Progenitor cell of endocrine pancreas (in vitro differentiated cells): ENCODE results near the gene HSPA1B. TPM values are rescaled to one million over a fixed set of nuclear protein-coding genes. Genes with fewer than 3 reads are reported as not detected.
"Not testable (repeated sequence)": the region's sequence is repeated elsewhere in the genome, so short reads cannot be mapped to it uniquely, and the experiment has no call there.

ENCODE experiments used
- DNase-seq: peaks from one replicate; pipeline ENCODE4 v3.0.0; 2021; ENCODE audit warnings: low spot score; ENCODE audit not compliant: unreplicated experiment
- H3K27ac Mint-ChIP-seq: 2 replicates; pipeline ENCODE4 v1.8.0; 2021; ENCODE audit warnings: mild to moderate bottlenecking, moderate library complexity, mixed read lengths
- H3K27me3 Mint-ChIP-seq: 2 replicates; pipeline ENCODE4 v1.8.0; 2021; ENCODE audit warnings: mixed read lengths
- H3K36me3 Mint-ChIP-seq: 2 replicates; pipeline ENCODE4 v1.8.0; 2022; ENCODE audit warnings: mixed read lengths; ENCODE audit not compliant: insufficient read depth
- H3K4me1 Mint-ChIP-seq: 2 replicates; pipeline ENCODE4 v1.8.0; 2021; ENCODE audit warnings: low read depth, mixed read lengths
- H3K4me3 Mint-ChIP-seq: 2 replicates; pipeline ENCODE4 v1.8.0; 2021; ENCODE audit warnings: low read depth, mild to moderate bottlenecking, moderate library complexity, mixed read lengths
- H3K9me3 Mint-ChIP-seq: 2 replicates; pipeline ENCODE4 v1.8.0; 2021; ENCODE audit warnings: low read depth, mixed read lengths
- CTCF ChIP-seq: fragments of 200-600 bp; sonication (generic); IDR thresholded peaks from one replicate; pipeline ENCODE4 v1.5.0; 2021; ENCODE audit warnings: antibody characterized with exemption, mild to moderate bottlenecking; ENCODE audit not compliant: unreplicated experiment
- total RNA-seq: library from RNA; stranded (reverse); gene quantifications from 2 replicates; pipeline ENCODE4 v1.2.1, GENCODE V29; 2021

The HSPA1B gene
- total RNA-seq, 1 donor from 2014 or later: 165 TPM

GRCh38 chr6:31813465-31813849 lies 14.1 kb upstream of the HSPA1B start:
- Mint-ChIP-seq H3K4me1 (peaks cover 12% of the 10 kb centered on the region), H3K4me3 (peak overlapping the region; percentile 62), H3K9me3 (peaks cover 4% of the 10 kb centered on the region), H3K27ac (peak overlapping the region; percentile 90), H3K27me3 (no peaks in the 10 kb centered on the region), H3K36me3 (peaks cover 8% of the 10 kb centered on the region)
- no peak for TF ChIP-seq CTCF
- DNase-seq: no peak

GRCh38 chr6:31814677-31815024 lies 12.9 kb upstream of the HSPA1B start:
- Mint-ChIP-seq H3K27me3 (no peaks in the 10 kb centered on the region), H3K9me3 (peaks cover 4% of the 10 kb centered on the region), H3K4me1 (peaks cover 12% of the 10 kb centered on the region), H3K27ac (peak overlapping the region; percentile 98), H3K36me3 (peaks cover 8% of the 10 kb centered on the region), H3K4me3 (peak overlapping the region; percentile 75)
- peak; percentile 67 for DNase-seq
- TF ChIP-seq CTCF: no peak

- peaks cover 8% of the 10 kb centered on the region for H3K36me3 Mint-ChIP-seq
- no peak for TF ChIP-seq CTCF
- peak within 1 kb of the TSS; percentile 75 for H3K4me3 Mint-ChIP-seq
- H3K27me3 Mint-ChIP-seq: no peaks in the 10 kb centered on the region
- H3K27ac Mint-ChIP-seq: peak within 1 kb of the TSS; percentile 98
- DNase-seq: peak; percentile 62
- peaks cover 14% of the 10 kb centered on the region for H3K4me1 Mint-ChIP-seq
- peaks cover 4% of the 10 kb centered on the region for H3K9me3 Mint-ChIP-seq
Measured at GRCh38 chr6:31815025-31815838, 12.3 kb upstream of the HSPA1B start, which contains the start of the genes HSPA1A and HSPA1L. HSPA1A (plus strand) TSS chr6:31815543; CDS start chr6:31815757, 214 bp downstream. HSPA1L (minus strand) TSS chr6:31815283; CDS start chr6:31811972, 3,311 bp downstream.

- not testable (repeated sequence) for H3K9me3 Mint-ChIP-seq, H3K27me3 Mint-ChIP-seq, DNase-seq, H3K36me3 Mint-ChIP-seq, H3K27ac Mint-ChIP-seq
- Mint-ChIP-seq H3K4me1 (peaks cover 19% of the 10 kb centered on the region), H3K4me3 (peak overlapping the region; percentile 27)
Measured at GRCh38 chr6:31817133-31817928, 10.2 kb upstream of the HSPA1B start.

- H3K27me3 Mint-ChIP-seq, H3K9me3 Mint-ChIP-seq, H3K36me3 Mint-ChIP-seq, DNase-seq: not testable (repeated sequence)
- Mint-ChIP-seq H3K27ac (peak overlapping the region; percentile 74), H3K4me3 (peak overlapping the region; percentile 27), H3K4me1 (peaks cover 24% of the 10 kb centered on the region)
Measured at GRCh38 chr6:31817929-31818511, 9.5 kb upstream of the HSPA1B start.

- Mint-ChIP-seq H3K4me1 (peaks cover 24% of the 10 kb centered on the region), H3K27me3 (no peaks in the 10 kb centered on the region), H3K36me3 (peaks cover 8% of the 10 kb centered on the region), H3K27ac (peak overlapping the region; percentile 89), H3K4me3 (peak overlapping the region; percentile 25), H3K9me3 (peaks cover 4% of the 10 kb centered on the region)
- no peak for TF ChIP-seq CTCF
- no peak for DNase-seq
Measured at GRCh38 chr6:31819871-31820299, 7.7 kb upstream of the HSPA1B start.

GRCh38 chr6:31820399-31820798 lies 7.1 kb upstream of the HSPA1B start:
- H3K36me3 Mint-ChIP-seq, H3K4me3 Mint-ChIP-seq, H3K9me3 Mint-ChIP-seq, H3K27ac Mint-ChIP-seq, H3K27me3 Mint-ChIP-seq, DNase-seq: not testable (repeated sequence)
- peaks cover 27% of the 10 kb centered on the region for H3K4me1 Mint-ChIP-seq
